Kidney (tissue), 14 donors: ENCODE results near the gene NTHL1. TPM values are rescaled to one million over a fixed set of nuclear protein-coding genes. Genes with fewer than 3 reads are reported as not detected.

Experiments used
- DNase-seq, 5 donors: peaks; one replicate each; pipeline ENCODE4 v3.0.0-alpha.2; 2013 to 2020
- FAIRE-seq: peaks from 2 replicates; lab custom pipeline; 2012; peaks lifted over from hg19 to GRCh38; lab: Jason Lieb, UNC
- H3K27ac ChIP-seq, 2 donors: one replicate each; pipeline ENCODE4 v1.7.0; 2013; ENCODE audit warnings: low read depth in 2 of 2, low read length in 2 of 2, inconsistent platforms in 1 of 2
- H3K27me3 ChIP-seq: one replicate; pipeline ENCODE4 v1.7.1; 2013; ENCODE audit warnings: low read length, inconsistent platforms; ENCODE audit not compliant: control insufficient read depth, insufficient read depth
- H3K36me3 ChIP-seq, 3 donors: one replicate each; pipeline versions ENCODE4 v1.7.0 to v1.7.1; 2013; ENCODE audit warnings: low read length in 3 of 3, control low read depth in 1 of 3, inconsistent platforms in 1 of 3; ENCODE audit not compliant: insufficient read depth in 3 of 3, control insufficient read depth in 2 of 3
- H3K4me1 ChIP-seq, 3 donors: one replicate each; pipeline versions ENCODE4 v1.7.0 to v1.7.1; 2013; ENCODE audit warnings: low read length in 3 of 3, inconsistent platforms in 1 of 3, low read depth in 1 of 3; ENCODE audit not compliant: control insufficient read depth in 2 of 3, insufficient read depth in 2 of 3
- H3K4me3 ChIP-seq, 3 donors: one replicate each; pipeline versions ENCODE4 v1.7.0 to v1.8.1; 2013; ENCODE audit warnings: low read length in 3 of 3, control low read depth in 1 of 3, inconsistent platforms in 1 of 3
- H3K9ac ChIP-seq, 3 donors: one replicate each; pipeline versions ENCODE4 v1.7.0 to v1.7.1; 2013; ENCODE audit warnings: low read length in 3 of 3, control low read depth in 1 of 3, inconsistent platforms in 1 of 3
- H3K9me3 ChIP-seq, 3 donors: one replicate each; pipeline versions ENCODE4 v1.7.0 to v1.7.1; 2013; ENCODE audit warnings: low read length in 3 of 3, control low read depth in 1 of 3, inconsistent platforms in 1 of 3; ENCODE audit not compliant: control insufficient read depth in 2 of 3, insufficient read depth in 1 of 3
- CTCF ChIP-seq: IDR thresholded peaks from 3 replicates; pipeline ENCODE4 v1.5.1; 2012; ENCODE audit warnings: mild to moderate bottlenecking, moderate library complexity, borderline replicate concordance; ENCODE audit not compliant: insufficient read depth; ENCODE audit errors: extremely low read depth
- intact Hi-C: fragments of 100-400 bp; cut with DNase I; formaldehyde crosslinking; loops from one replicate; pipeline ENCODE4 v1.11.1; 2022
- polyA plus RNA-seq: library from polyadenylated mRNA; stranded (reverse); fragments of 350-450 nt; fragmentation: Illumina TruSeq; extraction: RNeasy Lipid Tissue Mini Kit (QIAGEN cat#74804); gene quantifications from one replicate; pipeline ENCODE4 v1.2.3, GENCODE V29; 2014; ENCODE audit warnings: low read depth, low replicate concordance; ENCODE audit not compliant: insufficient read depth
- total RNA-seq: library from RNA; stranded (reverse); fragmentation: NEBNext Ultra II Directional; extraction: Animal tissue kit (Norgen Biotek cat#: 25700); gene quantifications from one replicate; pipeline ENCODE4 v1.2.1, GENCODE V29; 2021
- donor health status: control.
- donor health status: control.
- donor health status: control.
- donor health status: control.
- donor health status: control.
- donor health status: DM: yes; HTN: yes; CAD: no.
- donor health status: Normal renal cell carcinoma (clear cell type).

Gene NTHL1
- total and polyA plus RNA-seq, 2 donors from 2014 or later = 15.3 to 36.0 TPM

GRCh38 chr16:1999866-2000514 is 47.6 kb downstream of the NTHL1 start:
- Histone ChIP-seq H3K4me3 (no peak overlapping the region), H3K27ac (no peak overlapping the region), H3K4me1 (peaks cover 0 to 13% (median 0%) of the 10 kb centered on the region in 3 donors), H3K9ac (no peak overlapping the region), H3K36me3 (peaks cover 0 to 33% (median 14%) of the 10 kb centered on the region in 3 donors), H3K9me3 (no peaks in the 10 kb centered on the region), H3K27me3 (no peaks in the 10 kb centered on the region)
- TF ChIP-seq CTCF = no peak
- no peak for FAIRE-seq
- DNase-seq = peak in 1 of 5 donors; percentile 81
- intact Hi-C loops = no loop called here

GRCh38 chr16:1998852-1999801 is 48.5 kb downstream of the NTHL1 start:
- H3K27me3 ChIP-seq = no peaks in the 10 kb centered on the region
- H3K36me3 ChIP-seq = peaks cover 0 to 33% (median 14%) of the 10 kb centered on the region in 3 donors
- no peak for TF ChIP-seq CTCF
- no peak overlapping the region for H3K9ac ChIP-seq
- H3K9me3 ChIP-seq = no peaks in the 10 kb centered on the region
- H3K27ac ChIP-seq = no peak overlapping the region
- DNase-seq (peak in 1 of 5 donors; percentile 76), FAIRE-seq (no peak)
- intact Hi-C loops = no loop called here
- H3K4me1 ChIP-seq = peaks cover 0 to 4% (median 0%) of the 10 kb centered on the region in 3 donors
- no peak overlapping the region for H3K4me3 ChIP-seq

GRCh38 chr16:1998360-1998835 is 49.2 kb downstream of the NTHL1 start:
- peaks cover 0 to 33% (median 14%) of the 10 kb centered on the region in 3 donors for H3K36me3 ChIP-seq
- intact Hi-C loops = no loop called here
- DNase-seq (no peak), FAIRE-seq (no peak)
- no peaks in the 10 kb centered on the region for H3K27me3 ChIP-seq
- no peak overlapping the region for H3K4me3 ChIP-seq
- TF ChIP-seq CTCF = no peak
- H3K9ac ChIP-seq = no peak overlapping the region
- H3K4me1 ChIP-seq = no peaks in the 10 kb centered on the region
- no peaks in the 10 kb centered on the region for H3K9me3 ChIP-seq
- H3K27ac ChIP-seq = no peak overlapping the region
